CD4-positive, alpha-beta memory T cell (primary cell): Measurements from ENCODE around the gene COL26A1. TPM values are rescaled to one million over a fixed set of nuclear protein-coding genes. Genes with fewer than 3 reads are reported as not detected.
"Not testable (repeated sequence)": the region's sequence is repeated elsewhere in the genome, so short reads cannot be mapped to it uniquely, and the experiment has no call there.

Source experiments
- CTCF ChIA-PET: fragments of 350-600 bp; sonication (Branson Sonifier 250); formaldehyde crosslinking; loops from one replicate; lab custom pipeline; 2021; ENCODE audit warnings: inconsistent platforms; ENCODE audit not compliant: partially characterized antibody; lab: Charles Lee
- POLR2A ChIA-PET: fragments of 350-600 bp; sonication (Branson Sonifier 250); formaldehyde crosslinking; loops from one replicate; lab custom pipeline; 2021; ENCODE audit not compliant: partially characterized antibody; lab: Charles Lee
- DNase-seq, 5 donors: peaks; one replicate each; pipeline versions ENCODE4 v3.0.0 to v3.0.0-alpha.2; 2020 to 2022; ENCODE audit warnings: mixed read lengths in 1 of 5
- H3K27ac ChIP-seq: one replicate; pipeline ENCODE4 v1.7.0; 2013; ENCODE audit warnings: low read depth, low read length
- H3K27me3 ChIP-seq: 2 replicates; pipeline ENCODE4 v1.7.0; 2013; ENCODE audit warnings: mild to moderate bottlenecking, low read length, moderate library complexity; ENCODE audit not compliant: insufficient read depth
- H3K36me3 ChIP-seq: 2 replicates; pipeline ENCODE4 v1.7.0; 2013; ENCODE audit warnings: mild to moderate bottlenecking, low read length, moderate library complexity; ENCODE audit not compliant: insufficient read depth
- H3K4me1 ChIP-seq: 2 replicates; pipeline ENCODE4 v1.7.0; 2013; ENCODE audit warnings: mild to moderate bottlenecking, low read length, moderate library complexity; ENCODE audit not compliant: insufficient read depth
- H3K4me3 ChIP-seq, 2 donors: one replicate each; pipeline ENCODE4 v1.7.0; 2013; ENCODE audit warnings: low read length in 2 of 2, mild to moderate bottlenecking in 1 of 2
- H3K9me3 ChIP-seq, 2 donors: one replicate each; pipeline ENCODE4 v1.7.0; 2013; ENCODE audit warnings: low read length in 2 of 2, control low read depth in 1 of 2; ENCODE audit not compliant: control insufficient read depth in 1 of 2
- H3K27ac Mint-ChIP-seq, 7 donors: one replicate each; pipeline ENCODE4 v1.8.0; 2020 to 2021; ENCODE audit warnings: mixed read lengths in 7 of 7, mild to moderate bottlenecking in 6 of 7, inconsistent platforms in 3 of 7, moderate library complexity in 3 of 7
- H3K27me3 Mint-ChIP-seq, 2 donors: one replicate each; pipeline ENCODE4 v1.8.0; 2020 to 2021; ENCODE audit warnings: mixed read lengths in 2 of 2
- H3K36me3 Mint-ChIP-seq, 2 donors: one replicate each; pipeline ENCODE4 v1.8.0; 2020 to 2021; ENCODE audit warnings: mixed read lengths in 2 of 2, inconsistent platforms in 1 of 2, mild to moderate bottlenecking in 1 of 2
- H3K4me1 Mint-ChIP-seq, 4 donors: one replicate each; pipeline ENCODE4 v1.8.0; 2020 to 2021; ENCODE audit warnings: mixed read lengths in 4 of 4, mild to moderate bottlenecking in 1 of 4
- H3K4me3 Mint-ChIP-seq, 8 donors: one replicate each; pipeline ENCODE4 v1.8.0; 2020 to 2021; ENCODE audit warnings: mixed read lengths in 8 of 8, mild to moderate bottlenecking in 7 of 8, moderate library complexity in 6 of 8, inconsistent platforms in 3 of 8
- H3K9me3 Mint-ChIP-seq, 8 donors: one replicate each; pipeline ENCODE4 v1.8.0; 2020 to 2021; ENCODE audit warnings: mixed read lengths in 8 of 8, mild to moderate bottlenecking in 5 of 8, inconsistent platforms in 3 of 8, moderate library complexity in 1 of 8
- intact Hi-C: fragments of 100-400 bp; cut with micrococcal nuclease; formaldehyde crosslinking; loops from one replicate; pipeline ENCODE4 v1.15.1; 2023
- polyA plus RNA-seq, 2 donors: library from polyadenylated mRNA; unstranded; fragments of 300-500 nt; fragmentation: Illumina TruSeq; gene quantifications; one replicate each; pipeline ENCODE4 v1.2.3, GENCODE V29; 2021
- total RNA-seq, 2 experiments: library from RNA; stranded (reverse); gene quantifications; one replicate each; pipeline ENCODE4 v1.2.3, GENCODE V29; 2021

COL26A1 gene
- total and polyA plus RNA-seq, 4 experiments from 2014 or later = not detected

- POLR2A ChIA-PET = no interaction called here
- Mint-ChIP-seq H3K27ac (no peak overlapping the region), H3K9me3 (no peaks in the 10 kb centered on the region)
Observed at GRCh38 chr7:101486433-101487104, 123.9 kb downstream of the COL26A1 start.

GRCh38 chr7:101487105-101487458 is 124.4 kb downstream of the COL26A1 start:
- Mint-ChIP-seq H3K27ac (no peak overlapping the region), H3K9me3 (no peaks in the 10 kb centered on the region), H3K27me3 (peaks cover 4% of the 10 kb centered on the region in 2 donors), H3K4me3 (no peak overlapping the region), H3K36me3 (no peaks in the 10 kb centered on the region), H3K4me1 (no peaks in the 10 kb centered on the region)
- Histone ChIP-seq H3K4me3 (no peak overlapping the region), H3K4me1 (no peaks in the 10 kb centered on the region), H3K9me3 (no peaks in the 10 kb centered on the region), H3K27ac (no peak overlapping the region), H3K36me3 (no peaks in the 10 kb centered on the region), H3K27me3 (no peaks in the 10 kb centered on the region)
- ChIA-PET CTCF (no interaction called here), POLR2A (no interaction called here)
- intact Hi-C loops = no loop called here
- DNase-seq = no peak

More at GRCh38 chr7:101486433-101487104, 123.9 kb downstream of the COL26A1 start:
- Mint-ChIP-seq H3K27me3 (peaks cover 4% of the 10 kb centered on the region in 2 donors), H3K4me1 (no peaks in the 10 kb centered on the region), H3K36me3 (no peaks in the 10 kb centered on the region), H3K4me3 (no peak overlapping the region)
- CTCF ChIA-PET = no interaction called here
- Histone ChIP-seq H3K4me1 (no peaks in the 10 kb centered on the region), H3K4me3 (no peak overlapping the region), H3K27ac (no peak overlapping the region), H3K27me3 (no peaks in the 10 kb centered on the region), H3K36me3 (no peaks in the 10 kb centered on the region), H3K9me3 (no peaks in the 10 kb centered on the region)
- DNase-seq = no peak
- intact Hi-C loops = no loop called here

GRCh38 chr7:101487753-101488152 is 125.1 kb downstream of the COL26A1 start:
- H3K4me3 ChIP-seq = no peak overlapping the region
- ChIA-PET CTCF (no interaction called here), POLR2A (no interaction called here)
- no peaks in the 10 kb centered on the region for H3K9me3 ChIP-seq
- Mint-ChIP-seq H3K4me3 (no peak overlapping the region), H3K27ac (no peak overlapping the region), H3K27me3 (peaks cover 4% of the 10 kb centered on the region in 2 donors), H3K4me1 (no peaks in the 10 kb centered on the region), H3K9me3 (no peaks in the 10 kb centered on the region), H3K36me3 (no peaks in the 10 kb centered on the region)
- no peaks in the 10 kb centered on the region for H3K27me3 ChIP-seq
- H3K4me1 ChIP-seq = no peaks in the 10 kb centered on the region
- H3K36me3 ChIP-seq = no peaks in the 10 kb centered on the region
- H3K27ac ChIP-seq = no peak overlapping the region
- no peak for DNase-seq
- intact Hi-C loops = no loop called here

GRCh38 chr7:101488826-101489572 is 126.3 kb downstream of the COL26A1 start:
- POLR2A ChIA-PET = no interaction called here

GRCh38 chr7:101490439-101490838 is 127.8 kb downstream of the COL26A1 start:
- H3K27ac ChIP-seq, POLR2A ChIA-PET, H3K27me3 ChIP-seq, H3K4me1 Mint-ChIP-seq, H3K4me1 ChIP-seq, H3K9me3 ChIP-seq, H3K9me3 Mint-ChIP-seq, DNase-seq, intact Hi-C loops, H3K36me3 ChIP-seq, H3K36me3 Mint-ChIP-seq, H3K4me3 ChIP-seq, H3K27ac Mint-ChIP-seq, H3K4me3 Mint-ChIP-seq, H3K27me3 Mint-ChIP-seq: not testable (repeated sequence)
- CTCF ChIA-PET = interaction anchor here (0.5 kb wide), 1 partner anchor 98 kb away, joined by 3 read pairs; no protein-coding TSS in a partner anchor

More at GRCh38 chr7:101488826-101489572, 126.3 kb downstream of the COL26A1 start:
- Histone ChIP-seq H3K4me3 (no peak overlapping the region), H3K27ac (no peak overlapping the region), H3K9me3 (no peaks in the 10 kb centered on the region), H3K4me1 (no peaks in the 10 kb centered on the region), H3K27me3 (no peaks in the 10 kb centered on the region), H3K36me3 (no peaks in the 10 kb centered on the region)
- Mint-ChIP-seq H3K36me3 (no peaks in the 10 kb centered on the region), H3K4me3 (no peak overlapping the region), H3K27ac (no peak overlapping the region), H3K4me1 (no peaks in the 10 kb centered on the region), H3K27me3 (peaks cover 4 to 6% of the 10 kb centered on the region in 2 donors), H3K9me3 (no peaks in the 10 kb centered on the region)
- no peak for DNase-seq
- intact Hi-C loops = no loop called here
- CTCF ChIA-PET = interaction anchor here (0.6 kb wide), 1 partner anchor 842 kb away, joined by 3 read pairs; no protein-coding TSS in a partner anchor

GRCh38 chr7:101491442-101491841 is 128.8 kb downstream of the COL26A1 start:
- intact Hi-C loops, H3K36me3 ChIP-seq, H3K27ac ChIP-seq, CTCF ChIA-PET, H3K4me3 ChIP-seq, DNase-seq, H3K9me3 ChIP-seq, H3K9me3 Mint-ChIP-seq, H3K27me3 Mint-ChIP-seq, H3K36me3 Mint-ChIP-seq, H3K27ac Mint-ChIP-seq, H3K27me3 ChIP-seq, H3K4me1 ChIP-seq, POLR2A ChIA-PET, H3K4me3 Mint-ChIP-seq, H3K4me1 Mint-ChIP-seq: not testable (repeated sequence)

- Histone ChIP-seq H3K9me3 (no peaks in the 10 kb centered on the region), H3K36me3 (no peaks in the 10 kb centered on the region), H3K27me3 (no peaks in the 10 kb centered on the region), H3K27ac (no peak overlapping the region), H3K4me3 (no peak overlapping the region), H3K4me1 (no peaks in the 10 kb centered on the region)
- no peak for DNase-seq
- Mint-ChIP-seq H3K36me3 (no peaks in the 10 kb centered on the region), H3K27ac (no peak overlapping the region), H3K9me3 (no peaks in the 10 kb centered on the region), H3K4me1 (no peaks in the 10 kb centered on the region), H3K4me3 (no peak overlapping the region), H3K27me3 (peaks cover 0 to 6% of the 10 kb centered on the region in 2 donors)
- ChIA-PET CTCF (no interaction called here), POLR2A (no interaction called here)
- intact Hi-C loops = no loop called here
Observed at GRCh38 chr7:101494602-101495329, 132.1 kb downstream of the COL26A1 start.
